Activated CD4-positive, alpha-beta T cell treated with anti-CD3 and anti-CD28 coated beads for 36 hours (primary cell): Measurements from ENCODE around the gene MCRIP2. TPM values are rescaled to one million over a fixed set of nuclear protein-coding genes. Genes with fewer than 3 reads are reported as not detected.

Source experiments
- ATAC-seq: fragments of 200-7000 bp; cut with Tn5 transposase; one replicate; pipeline ENCODE4 v1.10.0; 2021; ENCODE audit warnings: mild to moderate bottlenecking, moderate library complexity
- CTCF ChIA-PET: fragments of 350-600 bp; sonication (Branson Sonifier 250); formaldehyde crosslinking; loops from one replicate; lab custom pipeline; 2021; ENCODE audit warnings: antibody characterized with exemption; lab: Charles Lee
- POLR2A ChIA-PET: fragments of 350-600 bp; sonication (Branson Sonifier 250); formaldehyde crosslinking; loops from one replicate; lab custom pipeline; 2021; ENCODE audit warnings: antibody characterized with exemption, inconsistent platforms; lab: Charles Lee
- DNase-seq: peaks from one replicate; pipeline ENCODE4 v3.0.0-alpha.2; 2020
- H3K27ac Mint-ChIP-seq: one replicate; pipeline ENCODE4 v1.8.0; 2021; ENCODE audit warnings: mixed read lengths
- H3K27me3 Mint-ChIP-seq: one replicate; pipeline ENCODE4 v1.8.0; 2021; ENCODE audit warnings: mixed read lengths
- H3K36me3 Mint-ChIP-seq: one replicate; pipeline ENCODE4 v1.8.0; 2021; ENCODE audit warnings: low read depth, mixed read lengths
- H3K4me1 Mint-ChIP-seq: one replicate; pipeline ENCODE4 v1.8.0; 2021; ENCODE audit warnings: mixed read lengths
- H3K4me3 Mint-ChIP-seq: one replicate; pipeline ENCODE4 v1.8.0; 2021; ENCODE audit warnings: mild to moderate bottlenecking, moderate library complexity, mixed read lengths
- H3K9me3 Mint-ChIP-seq: one replicate; pipeline ENCODE4 v1.8.0; 2021; ENCODE audit warnings: low read depth, mixed read lengths
- intact Hi-C, 2 experiments: fragments of 100-400 bp; cut with DNase I in 1 of 2; cut with micrococcal nuclease in 1 of 2; formaldehyde crosslinking; loops; one replicate each; pipeline versions ENCODE4 v1.14.2 to v1.15.1; 2022 to 2024; cut with DNase I, micrococcal nuclease
- total RNA-seq, 2 experiments: library from RNA; stranded (reverse); gene quantifications; one replicate each; pipeline ENCODE4 v1.2.3, GENCODE V29; 2021

Gene MCRIP2
- total RNA-seq, 2 experiments from 2014 or later = 28.5 to 44.0 TPM

GRCh38 chr16:657487-657886, 15.9 kb downstream of the MCRIP2 start:
- no peaks in the 10 kb centered on the region for H3K9me3 Mint-ChIP-seq
- POLR2A ChIA-PET = no interaction called here
- ATAC-seq (no peak), DNase-seq (no peak)
- CTCF ChIA-PET = no interaction called here
- H3K27ac Mint-ChIP-seq = no peak overlapping the region
- H3K27me3 Mint-ChIP-seq = no peaks in the 10 kb centered on the region
- H3K4me3 Mint-ChIP-seq = no peak overlapping the region
- peaks cover 10% of the 10 kb centered on the region for H3K36me3 Mint-ChIP-seq
- intact Hi-C loops = no loop called here
- H3K4me1 Mint-ChIP-seq = peaks cover 5% of the 10 kb centered on the region

- no peak overlapping the region for H3K4me3 Mint-ChIP-seq
- ChIA-PET POLR2A (interaction anchor here (0.8 to 1.5 kb wide), 2 partner anchors 9 to 11 kb away, joined by 3 read pairs; partner anchors contain the start of gene WDR90), CTCF (interaction anchor here (0.6 to 3.6 kb wide), 3 partner anchors 9 to 77 kb away, joined by 3 to 9 read pairs (median 6); partner anchors contain the start of gene WDR90)
- H3K4me1 Mint-ChIP-seq = peaks cover 5% of the 10 kb centered on the region
- no peaks in the 10 kb centered on the region for H3K9me3 Mint-ChIP-seq
- ATAC-seq (no peak), DNase-seq (no peak)
- no peak overlapping the region for H3K27ac Mint-ChIP-seq
- intact Hi-C loops = no loop called here
- no peaks in the 10 kb centered on the region for H3K27me3 Mint-ChIP-seq
- H3K36me3 Mint-ChIP-seq = peaks cover 14% of the 10 kb centered on the region
Observed at GRCh38 chr16:658679-659571, 17.3 kb downstream of the MCRIP2 start.

- Mint-ChIP-seq H3K27me3 (no peaks in the 10 kb centered on the region), H3K4me1 (peaks cover 5% of the 10 kb centered on the region), H3K27ac (no peak overlapping the region), H3K36me3 (peaks cover 14% of the 10 kb centered on the region), H3K9me3 (no peaks in the 10 kb centered on the region), H3K4me3 (no peak overlapping the region)
- intact Hi-C loops = loop anchor here in 1 of 2 experiments (1.0 kb wide), 4 partner anchors 10 to 307 kb away; partner anchors contain the start of genes AXIN1, METTL26 and WDR90
- ATAC-seq = no peak
- CTCF ChIA-PET = interaction anchor here (0.6 to 3.6 kb wide), 3 partner anchors 8 to 77 kb away, joined by 3 to 9 read pairs (median 6); partner anchors contain the start of gene WDR90
- POLR2A ChIA-PET = interaction anchor here (1.5 kb wide), 1 partner anchor 12 kb away, joined by 3 read pairs; no protein-coding TSS in a partner anchor
- DNase-seq = no peak
Observed at GRCh38 chr16:659618-660017, 18.0 kb downstream of the MCRIP2 start.

- no peak for ATAC-seq
- POLR2A ChIA-PET = interaction anchor here (1.5 kb wide), 1 partner anchor 12 kb away, joined by 3 read pairs; no protein-coding TSS in a partner anchor
- DNase-seq = no peak
- Mint-ChIP-seq H3K27ac (no peak overlapping the region), H3K27me3 (no peaks in the 10 kb centered on the region), H3K9me3 (no peaks in the 10 kb centered on the region), H3K36me3 (peaks cover 14% of the 10 kb centered on the region), H3K4me3 (no peak overlapping the region), H3K4me1 (peaks cover 5% of the 10 kb centered on the region)
- intact Hi-C loops = loop anchor here in 1 of 2 experiments (1.0 kb wide), 4 partner anchors 11 to 308 kb away; partner anchors contain the start of genes AXIN1, METTL26 and WDR90
- CTCF ChIA-PET = interaction anchor here (0.6 to 3.6 kb wide), 3 partner anchors 7 to 76 kb away, joined by 3 to 9 read pairs (median 6); partner anchors contain the start of gene WDR90
Observed at GRCh38 chr16:660132-660458, 18.5 kb downstream of the MCRIP2 start.

GRCh38 chr16:660459-661183, 19.0 kb downstream of the MCRIP2 start:
- H3K9me3 Mint-ChIP-seq = no peaks in the 10 kb centered on the region
- peak; percentile 85 for ATAC-seq
- peak overlapping the region; percentile 35 for H3K4me3 Mint-ChIP-seq
- CTCF ChIA-PET = interaction anchor here (1.0 to 3.6 kb wide), 2 partner anchors 12 to 63 kb away, joined by 4 to 9 read pairs; partner anchors contain the start of gene WDR90
- DNase-seq = peak; percentile 87
- intact Hi-C loops = loop anchor here in 1 of 2 experiments (1.0 kb wide), 6 partner anchors 11 to 308 kb away; partner anchors contain the start of genes AXIN1, METTL26 and WDR90
- H3K27ac Mint-ChIP-seq = peak overlapping the region; percentile 60
- peaks cover 14% of the 10 kb centered on the region for H3K36me3 Mint-ChIP-seq
- POLR2A ChIA-PET = interaction anchor here (1.5 kb wide), 1 partner anchor 13 kb away, joined by 3 read pairs; no protein-coding TSS in a partner anchor
- no peaks in the 10 kb centered on the region for H3K27me3 Mint-ChIP-seq
- peaks cover 5% of the 10 kb centered on the region for H3K4me1 Mint-ChIP-seq

GRCh38 chr16:661184-661821, 19.7 kb downstream of the MCRIP2 start:
- POLR2A ChIA-PET = no interaction called here
- CTCF ChIA-PET = interaction anchor here (1.0 to 3.6 kb wide), 2 partner anchors 13 to 63 kb away, joined by 4 to 9 read pairs; partner anchors contain the start of gene WDR90
- Mint-ChIP-seq H3K27ac (peak overlapping the region; percentile 60), H3K27me3 (no peaks in the 10 kb centered on the region), H3K36me3 (peaks cover 14% of the 10 kb centered on the region), H3K4me1 (peaks cover 5% of the 10 kb centered on the region), H3K4me3 (peak overlapping the region; percentile 35), H3K9me3 (no peaks in the 10 kb centered on the region)
- no peak for ATAC-seq
- intact Hi-C loops = loop anchor here in 1 of 2 experiments (1.0 kb wide), 2 partner anchors 53 to 82 kb away; no protein-coding TSS in a partner anchor
- DNase-seq = no peak

GRCh38 chr16:662095-662494, 20.5 kb downstream of the MCRIP2 start:
- H3K9me3 Mint-ChIP-seq = no peaks in the 10 kb centered on the region
- intact Hi-C loops = no loop called here
- no peak for DNase-seq
- no peak overlapping the region for H3K4me3 Mint-ChIP-seq
- peaks cover 5% of the 10 kb centered on the region for H3K4me1 Mint-ChIP-seq
- H3K36me3 Mint-ChIP-seq = peaks cover 14% of the 10 kb centered on the region
- ATAC-seq = no peak
- no peaks in the 10 kb centered on the region for H3K27me3 Mint-ChIP-seq
- ChIA-PET CTCF (interaction anchor here (1.9 to 3.6 kb wide), 2 partner anchors 13 to 14 kb away, joined by 5 to 9 read pairs; partner anchors contain the start of gene WDR90), POLR2A (interaction anchor here (0.5 kb wide), 1 partner anchor 441 kb away, joined by 3 read pairs; no protein-coding TSS in a partner anchor)
- H3K27ac Mint-ChIP-seq = no peak overlapping the region

- intact Hi-C loops = no loop called here
- Mint-ChIP-seq H3K4me3 (no peak overlapping the region), H3K4me1 (peaks cover 7% of the 10 kb centered on the region), H3K27ac (no peak overlapping the region), H3K9me3 (no peaks in the 10 kb centered on the region), H3K36me3 (peaks cover 14% of the 10 kb centered on the region), H3K27me3 (no peaks in the 10 kb centered on the region)
- DNase-seq = no peak
- CTCF ChIA-PET = interaction anchor here (1.9 kb wide), 1 partner anchor 15 kb away, joined by 5 read pairs; no protein-coding TSS in a partner anchor
- no peak for ATAC-seq
- POLR2A ChIA-PET = interaction anchor here (0.5 kb wide), 1 partner anchor 442 kb away, joined by 3 read pairs; no protein-coding TSS in a partner anchor
Observed at GRCh38 chr16:662597-662996, 21.0 kb downstream of the MCRIP2 start.

GRCh38 chr16:666572-666971, 24.9 kb downstream of the MCRIP2 start:
- intact Hi-C loops = no loop called here
- POLR2A ChIA-PET = interaction anchor here (0.6 kb wide), 1 partner anchor 105 kb away, joined by 3 read pairs; no protein-coding TSS in a partner anchor
- CTCF ChIA-PET = no interaction called here

GRCh38 chr16:667113-667779, 25.6 kb downstream of the MCRIP2 start:
- Mint-ChIP-seq H3K27me3 (no peaks in the 10 kb centered on the region), H3K36me3 (peaks cover 19% of the 10 kb centered on the region), H3K4me3 (peak overlapping the region; percentile 76), H3K4me1 (peaks cover 6% of the 10 kb centered on the region), H3K9me3 (no peaks in the 10 kb centered on the region), H3K27ac (peak overlapping the region; percentile 85)
- DNase-seq (no peak), ATAC-seq (no peak)
- CTCF ChIA-PET = interaction anchor here (0.6 to 1.3 kb wide), 5 partner anchors 8 to 69 kb away, joined by 3 to 6 read pairs (median 3); partner anchors contain the start of gene WDR90
- POLR2A ChIA-PET = no interaction called here
- intact Hi-C loops = no loop called here

More at GRCh38 chr16:666572-666971, 24.9 kb downstream of the MCRIP2 start:
- Mint-ChIP-seq H3K36me3 (peaks cover 17% of the 10 kb centered on the region), H3K4me1 (peaks cover 6% of the 10 kb centered on the region), H3K9me3 (no peaks in the 10 kb centered on the region), H3K27me3 (no peaks in the 10 kb centered on the region), H3K4me3 (no peak overlapping the region), H3K27ac (no peak overlapping the region)
- DNase-seq (no peak), ATAC-seq (no peak)
